NCI-H460 (cell line): ENCODE data around the gene MEOX2. TPM values are rescaled to one million over a fixed set of nuclear protein-coding genes. Genes with fewer than 3 reads are reported as not detected.

ENCODE experiments used
- DNase-seq: peaks from one replicate; pipeline ENCODE4 v3.0.0-alpha.2; 2016; ENCODE audit warnings: low read depth; ENCODE audit errors: extremely low read depth
- total RNA-seq: library from RNA; depleted of rRNA; stranded (reverse); fragments of >200 nt; shearing (Covaris generic); gene quantifications from 2 replicates; pipeline ENCODE4 v1.2.3, GENCODE V29; 2014

Gene MEOX2
- total RNA-seq, 1 experiment from 2014 or later = not detected

- no peak for DNase-seq
These were observed 68.2 kb downstream of the MEOX2 start for GRCh38 chr7:15618275-15618674.

- no peak for DNase-seq
These were observed 74.3 kb downstream of the MEOX2 start for GRCh38 chr7:15612205-15612604.

- DNase-seq = no peak
These were observed 76.0 kb downstream of the MEOX2 start for GRCh38 chr7:15610503-15610902.

GRCh38 chr7:15609287-15609686 is 77.2 kb downstream of the MEOX2 start:
- no peak for DNase-seq

- no peak for DNase-seq
These were observed 78.8 kb downstream of the MEOX2 start for GRCh38 chr7:15607529-15608210.

- DNase-seq = no peak
These were observed 79.9 kb downstream of the MEOX2 start for GRCh38 chr7:15606561-15606960.

- no peak for DNase-seq
These were observed 82.3 kb downstream of the MEOX2 start for GRCh38 chr7:15604166-15604565.

- no peak for DNase-seq
These were observed 83.4 kb downstream of the MEOX2 start for GRCh38 chr7:15603124-15603523.

- no peak for DNase-seq
These were observed 84.2 kb downstream of the MEOX2 start for GRCh38 chr7:15602236-15602635.

- no peak for DNase-seq
These were observed 85.3 kb downstream of the MEOX2 start for GRCh38 chr7:15601175-15601574.

GRCh38 chr7:15600298-15600697 is 86.2 kb downstream of the MEOX2 start:
- DNase-seq = no peak

GRCh38 chr7:15594461-15594860 is 92.0 kb downstream of the MEOX2 start:
- DNase-seq = no peak

GRCh38 chr7:15593382-15593781 is 93.1 kb downstream of the MEOX2 start:
- DNase-seq = no peak

GRCh38 chr7:15586266-15586665 is 100.2 kb downstream of the MEOX2 start:
- no peak for DNase-seq

- DNase-seq = no peak
These were observed 101.9 kb downstream of the MEOX2 start for GRCh38 chr7:15584575-15584974.

- DNase-seq = no peak
These were observed 103.7 kb downstream of the MEOX2 start for GRCh38 chr7:15582773-15583172.

GRCh38 chr7:15581352-15581951 is 105.0 kb downstream of the MEOX2 start:
- no peak for DNase-seq

GRCh38 chr7:15580604-15581351 is 105.7 kb downstream of the MEOX2 start:
- DNase-seq = no peak

GRCh38 chr7:15577600-15577999 is 108.9 kb downstream of the MEOX2 start:
- no peak for DNase-seq

- DNase-seq = no peak
These were observed 115.1 kb downstream of the MEOX2 start for GRCh38 chr7:15571301-15571878.

GRCh38 chr7:15567652-15568051 is 118.8 kb downstream of the MEOX2 start:
- no peak for DNase-seq

- no peak for DNase-seq
These were observed 119.4 kb downstream of the MEOX2 start for GRCh38 chr7:15567036-15567435.
